Caco-2 (cell line): ENCODE data around the gene TSHZ3. TPM values are rescaled to one million over a fixed set of nuclear protein-coding genes. Genes with fewer than 3 reads are reported as not detected.

ENCODE experiments used
- BruUV-seq: library from RNA; stranded (reverse); fragments of 400-500 nt; replicated peaks from 2 replicates; lab custom pipeline; 2021; lab: Mats Ljungman, UMichigan
- CTCF ChIA-PET: fragments of 300-600 bp; sonication (Branson Sonifier 250); formaldehyde crosslinking; loops from one replicate; lab custom pipeline; 2022; ENCODE audit warnings: antibody characterized with exemption; lab: Charles Lee
- POLR2A ChIA-PET: fragments of 300-600 bp; sonication (Branson Sonifier 250); formaldehyde crosslinking; loops from one replicate; lab custom pipeline; 2022; ENCODE audit warnings: antibody characterized with exemption; lab: Charles Lee
- DNase-seq, 2 experiments: peaks; one replicate each; pipeline versions ENCODE4 v3.0.0 to v3.0.0-alpha.2; 2020 to 2022
- H3K27me3 ChIP-seq: replicated peaks from 2 replicates; pipeline ENCODE4 v1.6.0; 2011; ENCODE audit warnings: low read length; ENCODE audit not compliant: control insufficient read depth, insufficient read depth
- H3K36me3 ChIP-seq: 2 replicates; pipeline ENCODE4 v1.5.1; 2011; ENCODE audit warnings: low read length; ENCODE audit not compliant: control insufficient read depth, insufficient read depth
- H3K4me1 ChIP-seq: fragments of 250-450 bp; sonication (Bioruptor Pico); 2 replicates; pipeline ENCODE4 v1.5.1; 2020; ENCODE audit warnings: mild to moderate bottlenecking
- H3K4me3 ChIP-seq: 2 replicates; pipeline ENCODE4 v1.5.1; 2011; ENCODE audit warnings: low read depth, mild to moderate bottlenecking, control low read depth, low read length
- H3K9me3 ChIP-seq: fragments of 250-450 bp; sonication (Bioruptor Pico); 2 replicates; pipeline ENCODE4 v1.5.1; 2020; ENCODE audit warnings: mild to moderate bottlenecking, moderate library complexity
- H3K27ac Mint-ChIP-seq: one replicate; pipeline ENCODE4 v1.8.0; 2022; ENCODE audit warnings: mixed read lengths; ENCODE audit not compliant: unreplicated experiment
- H3K27me3 Mint-ChIP-seq: one replicate; pipeline ENCODE4 v1.8.0; 2022; ENCODE audit warnings: mixed read lengths; ENCODE audit not compliant: insufficient read depth, unreplicated experiment
- H3K36me3 Mint-ChIP-seq: one replicate; pipeline ENCODE4 v1.8.0; 2022; ENCODE audit warnings: mild to moderate bottlenecking, mixed read lengths; ENCODE audit not compliant: insufficient read depth, unreplicated experiment
- H3K4me1 Mint-ChIP-seq: one replicate; pipeline ENCODE4 v1.8.0; 2022; ENCODE audit warnings: low read depth, mixed read lengths; ENCODE audit not compliant: unreplicated experiment
- H3K4me3 Mint-ChIP-seq: one replicate; pipeline ENCODE4 v1.8.0; 2022; ENCODE audit warnings: mild to moderate bottlenecking, moderate library complexity, mixed read lengths; ENCODE audit not compliant: unreplicated experiment
- H3K9me3 Mint-ChIP-seq: one replicate; pipeline ENCODE4 v1.8.0; 2022; ENCODE audit warnings: mixed read lengths; ENCODE audit not compliant: unreplicated experiment
- CTCF ChIP-seq, 2 experiments: fragments of 200-600 bp in 1 of 2; IDR thresholded peaks; 1 replicate in 1 of 2; 2 replicates in 1 of 2; pipeline versions ENCODE4 v1.5.1 to v1.8.0; 2011 to 2022; ENCODE audit warnings: antibody characterized with exemption in 1 of 2, control low read depth in 1 of 2, inconsistent platforms in 1 of 2, low read depth in 1 of 2, low read length in 1 of 2, mild to moderate bottlenecking in 1 of 2, moderate library complexity in 1 of 2; ENCODE audit not compliant: insufficient read depth in 1 of 2, severe bottlenecking in 1 of 2, unreplicated experiment in 1 of 2
- intact Hi-C: fragments of 100-400 bp; cut with micrococcal nuclease; formaldehyde crosslinking; loops from one replicate; pipeline ENCODE4 v1.10.0; 2022; ENCODE audit not compliant: unreplicated experiment
- total RNA-seq: library from RNA; stranded (reverse); gene quantifications from 2 replicates; pipeline ENCODE4 v1.2.3, GENCODE V29; 2022

TSHZ3 gene
- total RNA-seq, 1 experiment from 2014 or later, result not detected

- Mint-ChIP-seq H3K27me3 (peaks cover 5% of the 10 kb centered on the region), H3K36me3 (no peaks in the 10 kb centered on the region), H3K9me3 (no peaks in the 10 kb centered on the region), H3K4me3 (no peak overlapping the region), H3K4me1 (no peaks in the 10 kb centered on the region), H3K27ac (no peak overlapping the region)
- Histone ChIP-seq H3K36me3 (no peaks in the 10 kb centered on the region), H3K4me1 (no peaks in the 10 kb centered on the region), H3K4me3 (no peak overlapping the region), H3K27me3 (no peaks in the 10 kb centered on the region), H3K9me3 (no peaks in the 10 kb centered on the region)
- DNase-seq, result no peak
- ChIA-PET CTCF (no interaction called here), POLR2A (no interaction called here)
- intact Hi-C loops, result no loop called here
- TF ChIP-seq CTCF (IDR thresholded peaks at IDR 0.05; ENCODE audit: insufficient read depth in 1 of 2, low read depth in 1 of 2, low read length in 1 of 2, severe bottlenecking in 1 of 2, unreplicated experiment in 1 of 2), result no peak
- BruUV-seq, result no TSS peak
Observed at GRCh38 chr19:31255831-31256592, 93.2 kb downstream of the TSHZ3 start.

- Histone ChIP-seq H3K36me3 (no peaks in the 10 kb centered on the region), H3K4me1 (no peaks in the 10 kb centered on the region), H3K27me3 (no peaks in the 10 kb centered on the region), H3K4me3 (no peak overlapping the region), H3K9me3 (no peaks in the 10 kb centered on the region)
- intact Hi-C loops, result no loop called here
- DNase-seq, result no peak
- Mint-ChIP-seq H3K9me3 (no peaks in the 10 kb centered on the region), H3K4me3 (no peak overlapping the region), H3K27ac (no peak overlapping the region), H3K4me1 (no peaks in the 10 kb centered on the region), H3K36me3 (no peaks in the 10 kb centered on the region), H3K27me3 (peaks cover 5% of the 10 kb centered on the region)
- POLR2A ChIA-PET, result no interaction called here
- BruUV-seq, result no TSS peak
- CTCF ChIA-PET, result no interaction called here
- TF ChIP-seq CTCF (IDR thresholded peaks at IDR 0.05; ENCODE audit: insufficient read depth in 1 of 2, low read depth in 1 of 2, low read length in 1 of 2, severe bottlenecking in 1 of 2, unreplicated experiment in 1 of 2), result no peak
Observed at GRCh38 chr19:31255174-31255799, 93.9 kb downstream of the TSHZ3 start.

GRCh38 chr19:31254611-31255010 lies 94.6 kb downstream of the TSHZ3 start:
- Mint-ChIP-seq H3K36me3 (no peaks in the 10 kb centered on the region), H3K27me3 (peaks cover 8% of the 10 kb centered on the region), H3K4me3 (no peak overlapping the region), H3K4me1 (no peaks in the 10 kb centered on the region), H3K27ac (no peak overlapping the region), H3K9me3 (no peaks in the 10 kb centered on the region)
- Histone ChIP-seq H3K4me3 (no peak overlapping the region), H3K4me1 (no peaks in the 10 kb centered on the region), H3K27me3 (no peaks in the 10 kb centered on the region), H3K36me3 (no peaks in the 10 kb centered on the region), H3K9me3 (no peaks in the 10 kb centered on the region)
- no peak for TF ChIP-seq CTCF (IDR thresholded peaks at IDR 0.05; ENCODE audit: insufficient read depth in 1 of 2, low read depth in 1 of 2, low read length in 1 of 2, severe bottlenecking in 1 of 2, unreplicated experiment in 1 of 2)
- ChIA-PET POLR2A (no interaction called here), CTCF (no interaction called here)
- BruUV-seq, result no TSS peak
- no peak for DNase-seq
- intact Hi-C loops, result no loop called here
